GM03348 (cell line): ENCODE data around the gene TUBGCP6.
A peak's percentile ranks its signal among the peaks of the same experiment; 100 is the strongest.

Experiments
- DNase-seq: peaks from one replicate; pipeline ENCODE4 v3.0.0; 2012; ENCODE audit warnings: low spot score

TUBGCP6 gene

GRCh38 chr22:50226063-50226874 lies 18.6 kb downstream of the TUBGCP6 start:
- no peak for DNase-seq

GRCh38 chr22:50225200-50225969 lies 19.4 kb downstream of the TUBGCP6 start:
- DNase-seq = no peak

GRCh38 chr22:50224071-50224470 lies 20.8 kb downstream of the TUBGCP6 start:
- no peak for DNase-seq

GRCh38 chr22:50222508-50222907 lies 22.3 kb downstream of the TUBGCP6 start:
- DNase-seq = no peak

- no peak for DNase-seq
Measured at GRCh38 chr22:50221410-50222300, 23.2 kb downstream of the TUBGCP6 start.

GRCh38 chr22:50220603-50221409 lies 24.0 kb downstream of the TUBGCP6 start:
- no peak for DNase-seq

- no peak for DNase-seq
Measured at GRCh38 chr22:50219800-50220602, 24.8 kb downstream of the TUBGCP6 start.

GRCh38 chr22:50218996-50219727 lies 25.7 kb downstream of the TUBGCP6 start:
- peak; percentile 75 for DNase-seq

GRCh38 chr22:50218153-50218995 lies 26.4 kb downstream of the TUBGCP6 start:
- DNase-seq = no peak

GRCh38 chr22:50217543-50218152 lies 27.2 kb downstream of the TUBGCP6 start:
- no peak for DNase-seq

- no peak for DNase-seq
Measured at GRCh38 chr22:50216684-50217520, 27.9 kb downstream of the TUBGCP6 start.

- no peak for DNase-seq
Measured at GRCh38 chr22:50216055-50216683, 28.7 kb downstream of the TUBGCP6 start.

- no peak for DNase-seq
Measured at GRCh38 chr22:50215297-50216054, 29.3 kb downstream of the TUBGCP6 start.

GRCh38 chr22:50213263-50213662 lies 31.6 kb downstream of the TUBGCP6 start:
- DNase-seq = no peak

GRCh38 chr22:50211147-50211546 lies 33.7 kb downstream of the TUBGCP6 start:
- no peak for DNase-seq
